ENCODE results near the gene CHST15. TPM values are rescaled to one million over a fixed set of nuclear protein-coding genes. Genes with fewer than 3 reads are reported as not detected.

CHST15 gene
- total RNA-seq, 2 experiments from 2014 or later: 14.7 to 26.4 TPM

DNA sequence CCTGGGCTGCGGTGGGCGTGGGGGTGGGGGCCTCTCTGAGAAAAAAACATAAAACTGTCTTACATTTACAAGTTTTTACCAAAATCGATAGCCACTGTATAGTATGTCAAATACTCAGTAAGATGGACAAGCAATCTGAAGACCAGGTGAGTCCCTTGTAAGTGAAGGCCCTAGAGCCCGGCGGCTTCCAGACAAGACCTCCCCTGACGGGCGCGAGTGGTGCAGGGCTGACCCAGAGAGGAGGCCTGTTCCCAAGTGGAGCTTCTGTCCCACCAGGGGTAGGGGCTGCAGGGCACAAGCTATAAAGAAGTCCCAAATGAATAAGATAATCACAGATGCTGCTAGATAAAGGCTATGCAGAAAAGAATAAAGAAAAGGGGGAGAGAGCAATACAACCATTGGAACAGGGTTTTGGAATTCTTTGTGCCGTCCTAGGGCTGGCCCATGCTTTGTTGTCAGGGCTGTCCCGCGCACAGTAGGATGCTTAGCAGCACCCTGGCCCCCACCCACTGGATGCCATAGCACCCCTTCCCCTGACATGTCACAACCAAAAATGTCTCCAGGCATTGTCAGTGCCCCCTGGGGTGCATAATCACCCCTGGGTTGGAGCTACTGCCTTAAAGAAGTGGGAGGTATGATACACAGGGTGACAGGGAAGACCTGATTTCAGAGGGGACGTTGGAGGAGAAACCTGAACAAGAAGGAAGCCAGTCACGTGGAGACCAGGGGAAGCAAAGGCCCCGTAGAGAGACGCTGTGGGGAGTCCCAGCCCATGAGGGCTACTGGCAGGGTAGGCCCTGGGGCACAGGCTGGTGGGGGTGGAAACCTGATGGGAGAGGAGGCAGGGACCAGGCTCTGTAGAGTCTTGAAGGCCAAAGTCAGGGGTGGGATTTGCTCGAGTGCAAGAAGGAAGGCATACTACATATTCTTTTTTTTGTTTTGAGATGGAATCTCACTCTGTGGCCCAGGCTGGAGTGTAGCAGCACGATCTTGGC lies 43.1 kb downstream of the CHST15 start:
- Histone ChIP-seq H3K4me1 (ENCODE audit: insufficient read depth, low read length, poor library complexity, severe bottlenecking) (peaks cover 28% of the 10 kb centered on the region), H3K9me2 (ENCODE audit: insufficient read depth, low read length) (no peaks in the 10 kb centered on the region), H3K4me2 (ENCODE audit: low read length) (no peak overlapping the region), H3K4me3 (ENCODE audit: low read depth, low read length, poor library complexity, severe bottlenecking) (no peak overlapping the region), H3K27ac (ENCODE audit: low read depth, low read length, poor library complexity, severe bottlenecking) (no peak overlapping the region), H3K36me3 (ENCODE audit: insufficient read depth, low read length) (0 out of 2 replicates have a peak, but pooled peaks cover 6% of the 10 kb centered on the region), H3K79me2 (ENCODE audit: insufficient read depth, low read depth, low read length) (no peaks in the 10 kb centered on the region; the same call in 1 of the 2 replicates), H4K20me1 (ENCODE audit: insufficient read depth, low read length) (no peaks in the 10 kb centered on the region), H2AFZ (ENCODE audit: low read length) (no peak overlapping the region), H3K9me3 (ENCODE audit: low read length) (no peaks in the 10 kb centered on the region)
- ChIA-PET CTCF (ENCODE audit: unreplicated experiment) (no interaction called here), POLR2A (no interaction called here)
- no TSS peak for BruUV-seq (replicated peaks)
- TF ChIP-seq, protein P1, sequence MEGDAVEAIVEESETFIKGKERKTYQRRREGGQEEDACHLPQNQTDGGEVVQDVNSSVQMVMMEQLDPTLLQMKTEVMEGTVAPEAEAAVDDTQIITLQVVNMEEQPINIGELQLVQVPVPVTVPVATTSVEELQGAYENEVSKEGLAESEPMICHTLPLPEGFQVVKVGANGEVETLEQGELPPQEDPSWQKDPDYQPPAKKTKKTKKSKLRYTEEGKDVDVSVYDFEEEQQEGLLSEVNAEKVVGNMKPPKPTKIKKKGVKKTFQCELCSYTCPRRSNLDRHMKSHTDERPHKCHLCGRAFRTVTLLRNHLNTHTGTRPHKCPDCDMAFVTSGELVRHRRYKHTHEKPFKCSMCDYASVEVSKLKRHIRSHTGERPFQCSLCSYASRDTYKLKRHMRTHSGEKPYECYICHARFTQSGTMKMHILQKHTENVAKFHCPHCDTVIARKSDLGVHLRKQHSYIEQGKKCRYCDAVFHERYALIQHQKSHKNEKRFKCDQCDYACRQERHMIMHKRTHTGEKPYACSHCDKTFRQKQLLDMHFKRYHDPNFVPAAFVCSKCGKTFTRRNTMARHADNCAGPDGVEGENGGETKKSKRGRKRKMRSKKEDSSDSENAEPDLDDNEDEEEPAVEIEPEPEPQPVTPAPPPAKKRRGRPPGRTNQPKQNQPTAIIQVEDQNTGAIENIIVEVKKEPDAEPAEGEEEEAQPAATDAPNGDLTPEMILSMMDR (conservative IDR thresholded peaks at IDR 0.05; ENCODE audit: low read length): no peak
- TF ChIP-seq EZH2phosphoT487 (IDR thresholded peaks at IDR 0.05; ENCODE audit: borderline replicate concordance, low read depth, low read length): no peak
- no peak for DNase-seq (ENCODE audit: low spot score)
- intact Hi-C loops (cut with micrococcal nuclease; ENCODE audit: unreplicated experiment): no loop called here

DNA sequence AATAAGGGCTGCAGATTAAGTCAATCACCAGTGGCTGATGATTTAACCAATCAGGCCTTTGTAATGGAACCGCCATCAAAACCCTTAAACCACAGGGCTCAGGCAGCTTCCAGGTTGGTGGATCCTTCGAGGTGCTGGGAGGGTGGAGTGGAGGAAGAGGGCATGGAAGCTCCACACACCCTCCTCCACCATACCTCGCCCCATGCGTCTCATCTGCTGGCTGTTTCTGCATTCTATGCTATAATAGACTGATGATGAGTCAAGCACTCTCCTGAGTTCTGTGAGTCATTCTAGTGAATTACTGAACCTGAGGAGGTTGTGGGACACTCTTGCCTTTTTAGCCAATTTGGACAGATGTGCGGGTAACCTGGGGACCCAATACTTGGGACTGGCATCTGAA lies 43.9 kb downstream of the CHST15 start:
- intact Hi-C loops (cut with micrococcal nuclease; ENCODE audit: unreplicated experiment): no loop called here
- no peak for DNase-seq (ENCODE audit: low spot score)
- Histone ChIP-seq H3K9me2 (ENCODE audit: insufficient read depth, low read length) (no peaks in the 10 kb centered on the region), H3K27ac (ENCODE audit: low read depth, low read length, poor library complexity, severe bottlenecking) (no peak overlapping the region), H2AFZ (ENCODE audit: low read length) (no peak overlapping the region), H3K9me3 (ENCODE audit: low read length) (no peaks in the 10 kb centered on the region), H3K4me2 (ENCODE audit: low read length) (no peak overlapping the region), H4K20me1 (ENCODE audit: insufficient read depth, low read length) (no peaks in the 10 kb centered on the region), H3K4me1 (ENCODE audit: insufficient read depth, low read length, poor library complexity, severe bottlenecking) (peaks cover 21% of the 10 kb centered on the region), H3K4me3 (ENCODE audit: low read depth, low read length, poor library complexity, severe bottlenecking) (no peak overlapping the region), H3K36me3 (ENCODE audit: insufficient read depth, low read length) (peaks cover 7% of the 10 kb centered on the region; the same call in 1 of the 2 replicates), H3K79me2 (ENCODE audit: insufficient read depth, low read depth, low read length) (no peaks in the 10 kb centered on the region; the same call in 1 of the 2 replicates)
- CTCF ChIA-PET (ENCODE audit: unreplicated experiment): no interaction called here
- POLR2A ChIA-PET: no interaction called here
- BruUV-seq (replicated peaks): no TSS peak
- TF ChIP-seq EZH2phosphoT487 (IDR thresholded peaks at IDR 0.05; ENCODE audit: borderline replicate concordance, low read depth, low read length): no peak
- TF ChIP-seq, protein P1 (conservative IDR thresholded peaks at IDR 0.05; ENCODE audit: low read length): no peak
